GM12874 (cell line): ENCODE measurements around the gene PRR27.

Experiments
- TF ChIP-seq, protein P1 (sequence below): IDR thresholded peaks from 2 replicates; pipeline ENCODE4 v1.5.1; 2011; ENCODE audit warnings: low read depth, mild to moderate bottlenecking, control low read depth, low read length, moderate library complexity; ENCODE audit not compliant: insufficient read depth

The PRR27 gene

DNA sequence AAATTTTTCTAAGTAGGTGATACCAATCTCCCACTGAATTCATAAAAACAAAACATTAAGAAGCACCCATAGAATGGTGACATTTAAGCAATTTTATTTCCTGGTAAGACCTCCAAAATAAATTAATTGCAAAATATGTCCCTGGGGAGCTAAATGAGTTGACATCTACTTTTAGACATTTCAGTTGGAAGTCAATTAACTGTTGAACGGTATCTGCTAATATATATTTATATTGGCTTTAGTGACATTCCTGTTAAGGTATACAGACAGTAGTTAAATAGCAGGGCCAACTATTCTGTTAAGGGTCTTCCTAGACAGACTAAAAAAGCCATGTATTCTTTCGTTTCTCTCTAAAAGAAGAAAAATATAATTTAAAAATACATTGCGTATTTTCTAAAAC lies at the start of gene PRR27:
Gene PRR27, plus strand, starts transcription at position 301 of the 400 bp plus-strand sequence. CDS start 139 bp downstream, outside the sequence.
- TF ChIP-seq, protein P1, sequence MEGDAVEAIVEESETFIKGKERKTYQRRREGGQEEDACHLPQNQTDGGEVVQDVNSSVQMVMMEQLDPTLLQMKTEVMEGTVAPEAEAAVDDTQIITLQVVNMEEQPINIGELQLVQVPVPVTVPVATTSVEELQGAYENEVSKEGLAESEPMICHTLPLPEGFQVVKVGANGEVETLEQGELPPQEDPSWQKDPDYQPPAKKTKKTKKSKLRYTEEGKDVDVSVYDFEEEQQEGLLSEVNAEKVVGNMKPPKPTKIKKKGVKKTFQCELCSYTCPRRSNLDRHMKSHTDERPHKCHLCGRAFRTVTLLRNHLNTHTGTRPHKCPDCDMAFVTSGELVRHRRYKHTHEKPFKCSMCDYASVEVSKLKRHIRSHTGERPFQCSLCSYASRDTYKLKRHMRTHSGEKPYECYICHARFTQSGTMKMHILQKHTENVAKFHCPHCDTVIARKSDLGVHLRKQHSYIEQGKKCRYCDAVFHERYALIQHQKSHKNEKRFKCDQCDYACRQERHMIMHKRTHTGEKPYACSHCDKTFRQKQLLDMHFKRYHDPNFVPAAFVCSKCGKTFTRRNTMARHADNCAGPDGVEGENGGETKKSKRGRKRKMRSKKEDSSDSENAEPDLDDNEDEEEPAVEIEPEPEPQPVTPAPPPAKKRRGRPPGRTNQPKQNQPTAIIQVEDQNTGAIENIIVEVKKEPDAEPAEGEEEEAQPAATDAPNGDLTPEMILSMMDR = no peak

DNA sequence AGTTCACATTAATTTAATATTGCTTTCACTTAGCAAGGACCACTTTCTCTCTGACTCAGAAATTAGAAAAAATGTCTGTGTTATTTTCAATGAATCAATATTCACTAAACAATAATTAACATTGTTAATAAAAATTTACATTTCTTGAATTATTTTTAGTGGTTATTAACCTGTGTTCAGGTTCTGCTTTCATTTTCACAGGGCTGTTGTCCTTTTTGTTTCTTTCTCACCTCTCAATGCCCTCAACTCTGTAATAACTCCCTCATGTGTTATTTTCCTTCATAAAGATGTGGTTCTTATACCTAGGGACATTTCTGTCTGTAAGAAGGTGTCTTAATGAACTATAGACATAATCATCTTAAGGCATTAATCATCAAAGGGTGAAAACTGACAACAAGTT lies 43.1 kb upstream of the PRR27 start:
- TF ChIP-seq, protein P1 = no peak

DNA sequence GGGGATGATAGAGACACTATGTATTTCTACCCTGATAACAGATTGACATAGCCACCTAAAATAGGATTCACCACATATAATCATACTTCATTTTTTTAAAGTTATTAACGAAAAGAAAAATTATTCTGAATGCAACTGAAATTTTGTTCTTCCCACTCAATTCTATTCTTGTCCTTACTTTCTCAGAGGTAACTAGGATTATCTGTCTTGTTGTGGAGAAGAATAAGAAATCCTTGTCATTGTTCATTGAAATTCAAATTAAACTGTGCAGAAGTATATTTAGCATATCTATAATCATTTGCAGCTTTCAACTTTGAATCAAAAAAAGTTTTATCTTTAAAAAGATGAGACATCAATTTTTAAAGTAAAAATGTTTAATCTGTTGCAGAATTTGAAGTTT lies 40.4 kb upstream of the PRR27 start:
- TF ChIP-seq, protein P1 = no peak

DNA sequence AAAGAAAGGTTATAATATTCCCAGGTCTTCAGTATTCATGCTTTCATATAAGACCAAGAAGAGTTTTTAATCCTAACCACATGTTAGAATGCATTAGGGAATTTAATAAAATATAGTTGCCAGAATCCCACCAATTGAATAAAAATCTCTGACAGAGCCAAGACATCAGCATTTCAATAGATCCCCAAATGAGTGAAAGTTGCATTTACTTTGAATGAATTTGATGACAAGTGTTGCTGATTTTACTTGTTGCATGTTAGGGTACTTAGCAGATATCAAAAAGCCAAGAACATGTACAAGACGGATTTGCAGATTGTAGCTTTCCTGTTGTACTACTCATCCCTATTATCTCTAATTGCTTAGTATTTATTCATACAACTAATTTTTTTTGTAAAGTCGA lies 39.9 kb upstream of the PRR27 start:
- TF ChIP-seq, protein P1 = no peak

DNA sequence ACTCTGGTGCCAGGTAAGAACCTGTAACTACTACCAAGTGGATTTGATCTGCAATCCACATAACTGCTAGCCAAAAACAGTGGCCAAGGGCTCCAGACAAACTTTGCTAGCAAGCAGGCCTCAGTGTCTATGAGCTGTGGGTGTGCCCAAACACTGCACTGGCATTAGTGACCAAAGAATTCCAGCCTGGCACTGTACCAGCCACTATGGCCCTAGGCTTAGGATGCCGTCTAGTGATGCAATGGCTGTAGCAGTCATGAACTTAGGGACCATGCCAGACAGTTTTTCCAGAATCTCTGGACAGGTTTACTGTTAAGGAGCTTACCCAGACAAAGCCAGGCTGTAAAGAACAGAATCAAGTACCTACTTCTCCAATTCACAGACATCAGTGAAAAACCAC lies 33.7 kb upstream of the PRR27 start:
- TF ChIP-seq, protein P1 = no peak

DNA sequence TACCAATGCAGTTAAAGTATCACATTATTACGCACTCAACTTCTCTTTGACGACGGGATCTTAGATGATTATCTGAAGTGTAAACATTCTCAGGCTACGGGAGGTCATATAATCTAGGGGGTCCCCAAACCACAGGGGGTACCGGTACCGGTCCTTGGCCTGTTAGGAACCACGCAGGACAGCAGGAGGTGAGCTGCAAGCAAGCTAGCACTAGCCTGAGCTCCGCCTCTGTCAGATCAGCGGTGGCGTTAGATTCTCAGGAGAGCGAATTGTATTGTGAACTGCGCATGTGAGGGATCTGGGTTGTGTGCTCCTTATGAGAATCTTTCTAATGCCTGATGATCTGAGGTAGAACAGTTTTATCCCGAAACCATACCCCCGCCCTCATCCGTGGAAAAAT lies 20.6 kb upstream of the PRR27 start:
- TF ChIP-seq, protein P1 = no peak

DNA sequence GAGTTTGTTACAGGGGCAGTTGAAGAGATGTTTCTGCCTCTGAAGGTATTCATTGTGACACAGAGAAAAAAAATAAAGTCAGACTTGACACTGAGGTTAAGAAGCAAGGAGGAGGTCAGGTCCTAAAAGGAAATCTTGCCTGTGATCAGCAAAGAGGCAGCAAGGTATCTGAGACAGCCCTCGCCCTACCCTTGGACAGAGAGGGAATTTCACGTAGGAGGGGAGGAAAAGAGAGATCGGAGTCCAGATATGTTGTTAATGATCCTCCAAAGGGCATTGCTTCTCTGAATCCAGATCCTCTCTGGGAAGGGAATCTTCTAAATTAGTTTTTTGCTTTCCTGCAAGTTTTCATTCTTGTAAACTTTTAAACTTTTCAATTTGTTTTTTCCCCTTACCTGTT lies 15.3 kb upstream of the PRR27 start:
- TF ChIP-seq, protein P1 = no peak

DNA sequence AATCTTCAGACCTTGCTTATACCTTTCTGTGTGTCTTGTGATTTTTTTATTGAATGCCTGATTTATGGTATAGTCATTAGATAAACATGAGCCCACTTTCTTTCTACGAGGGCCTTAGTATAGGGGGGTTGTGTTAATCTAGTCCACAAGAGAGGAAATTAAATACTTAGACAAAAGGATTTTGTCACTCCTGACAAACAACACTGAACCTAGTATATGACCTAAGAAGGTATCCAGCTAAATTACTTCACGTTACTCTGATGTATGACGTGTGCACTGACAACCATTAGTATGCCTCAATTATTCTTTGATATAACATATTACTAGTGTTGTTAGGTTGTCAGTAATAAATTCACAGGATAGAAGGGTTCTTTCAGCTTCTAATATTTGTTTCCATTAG lies 2.8 kb upstream of the PRR27 start:
- TF ChIP-seq, protein P1 = no peak
